ENCODE results near the gene RNF213.
"Not testable (repeated sequence)": the region's sequence is repeated elsewhere in the genome, so short reads cannot be mapped to it uniquely, and the experiment has no call there.

Gene RNF213

GRCh38 chr17:80296221-80296620, 35.6 kb downstream of the RNF213 start:
- DNase-seq: no peak

DNA sequence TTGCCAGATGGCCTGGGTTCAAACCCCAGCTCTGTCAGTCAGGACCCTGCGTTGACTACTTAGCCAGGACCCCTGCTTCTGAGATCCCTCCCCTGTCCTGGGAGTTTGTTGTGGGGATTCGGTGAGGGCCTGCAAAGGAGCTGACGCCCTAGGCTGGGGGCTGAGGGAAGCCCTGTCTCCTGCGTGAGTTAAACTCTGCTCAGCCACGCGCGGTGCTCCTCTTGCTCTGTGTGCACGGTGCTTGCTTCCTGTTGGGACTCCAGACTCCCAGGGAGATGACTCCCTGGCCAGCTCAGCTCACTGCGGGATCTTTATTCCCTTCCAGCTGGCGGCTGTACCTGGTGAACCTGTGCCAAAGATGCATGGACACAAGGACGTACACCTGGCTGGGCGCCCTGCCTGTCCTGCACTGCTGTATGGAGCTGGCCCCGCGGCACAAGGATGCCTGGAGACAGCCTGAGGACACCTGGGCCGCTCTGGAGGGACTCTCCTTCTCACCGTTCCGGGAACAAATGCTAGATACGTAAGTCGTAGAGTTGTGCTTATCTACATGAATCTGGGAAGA, 37.4 kb downstream of the RNF213 start:
- no peak for DNase-seq

DNA sequence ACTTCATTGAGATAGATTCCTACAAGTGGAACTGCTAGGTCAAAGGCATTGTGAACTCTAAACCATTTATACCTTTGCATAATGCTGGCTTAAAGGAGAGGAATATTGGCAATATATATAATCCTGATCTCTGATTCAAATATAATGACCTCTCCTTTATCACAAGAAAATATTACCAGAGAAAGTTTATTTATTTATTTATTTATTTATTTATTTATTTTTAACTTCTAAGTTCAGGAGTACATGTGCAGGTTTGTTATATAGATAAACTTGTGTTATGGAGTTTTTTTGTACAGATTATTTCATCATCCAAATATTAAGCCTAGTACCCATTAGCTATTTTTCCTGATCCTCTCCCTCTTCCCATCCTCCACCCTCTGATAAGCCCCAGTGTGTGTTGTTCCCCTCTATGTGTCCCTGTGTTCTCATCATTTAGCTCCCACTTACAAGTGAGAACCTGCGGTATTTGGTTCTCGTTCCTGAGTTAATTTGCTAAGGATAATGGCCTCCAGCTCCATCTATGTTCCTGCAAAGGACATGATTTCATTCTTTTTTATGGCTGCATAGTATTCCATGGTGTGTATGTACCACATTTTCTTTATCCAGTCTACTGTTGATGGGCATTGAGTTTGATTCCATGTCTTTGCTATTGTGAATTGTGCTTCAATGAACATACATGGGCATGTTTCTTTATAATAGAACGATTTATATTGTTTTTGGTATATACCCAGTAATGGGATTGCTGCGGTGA, 38.9 kb downstream of the RNF213 start:
- not testable (repeated sequence) for DNase-seq

DNA sequence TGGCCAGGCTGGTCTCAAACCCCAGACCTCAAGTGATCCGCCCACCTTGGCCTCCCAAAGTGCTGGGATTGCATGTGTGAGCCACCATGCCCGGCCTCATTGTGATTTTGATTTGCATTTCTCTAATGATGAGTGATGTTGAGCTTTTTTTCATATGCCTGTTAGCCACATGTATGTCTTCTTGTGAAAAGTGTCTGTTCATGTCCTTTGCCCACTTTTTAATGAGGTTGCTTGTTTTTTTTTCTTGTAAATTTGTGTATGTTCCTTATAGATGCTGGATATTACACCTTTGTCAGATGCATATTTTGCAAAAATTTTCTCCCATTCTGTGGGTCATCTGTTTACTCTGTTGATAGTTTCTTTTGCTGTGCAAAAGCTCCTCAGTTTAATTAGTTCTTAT, 40.1 kb downstream of the RNF213 start:
- not testable (repeated sequence) for DNase-seq

- no peak for DNase-seq
Measured at GRCh38 chr17:80303824-80304223, 43.2 kb downstream of the RNF213 start.

- no peak for DNase-seq
Measured at GRCh38 chr17:80307994-80308691, 47.5 kb downstream of the RNF213 start.

GRCh38 chr17:80308692-80309517, 48.3 kb downstream of the RNF213 start:
- no peak for DNase-seq

DNA sequence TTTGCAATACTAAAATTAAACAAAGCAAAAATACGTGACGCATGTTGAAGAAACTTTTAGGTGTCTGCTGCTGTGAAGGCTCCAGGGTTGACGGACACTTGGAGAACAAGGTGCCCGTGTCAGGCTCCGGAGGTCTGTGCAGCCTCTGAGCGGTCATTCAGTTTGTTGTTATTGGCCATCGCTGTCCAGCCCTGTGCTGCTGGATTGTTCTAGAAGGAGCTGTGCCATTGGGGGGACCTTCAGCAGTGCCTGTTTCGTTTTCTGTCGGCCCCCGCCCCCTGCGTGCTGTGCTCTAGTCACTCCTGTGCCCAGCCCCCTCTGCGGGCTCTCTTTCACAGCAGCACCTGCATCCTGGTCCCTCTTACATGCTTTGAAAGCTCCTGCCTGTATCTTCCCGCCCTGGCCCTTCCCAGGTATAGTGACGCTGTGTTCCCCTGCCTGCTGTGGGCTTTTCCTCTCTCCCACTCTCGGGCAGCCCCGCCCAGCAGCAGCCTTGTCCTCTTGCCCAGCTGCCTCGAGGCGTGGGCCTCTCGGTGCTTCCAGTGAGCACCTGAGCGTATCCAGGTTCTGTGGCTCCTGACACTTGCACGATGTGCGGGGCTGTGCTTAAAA, 50.7 kb downstream of the RNF213 start:
- no peak for DNase-seq

GRCh38 chr17:80312621-80313135, 52.0 kb downstream of the RNF213 start:
- DNase-seq: no peak

DNA sequence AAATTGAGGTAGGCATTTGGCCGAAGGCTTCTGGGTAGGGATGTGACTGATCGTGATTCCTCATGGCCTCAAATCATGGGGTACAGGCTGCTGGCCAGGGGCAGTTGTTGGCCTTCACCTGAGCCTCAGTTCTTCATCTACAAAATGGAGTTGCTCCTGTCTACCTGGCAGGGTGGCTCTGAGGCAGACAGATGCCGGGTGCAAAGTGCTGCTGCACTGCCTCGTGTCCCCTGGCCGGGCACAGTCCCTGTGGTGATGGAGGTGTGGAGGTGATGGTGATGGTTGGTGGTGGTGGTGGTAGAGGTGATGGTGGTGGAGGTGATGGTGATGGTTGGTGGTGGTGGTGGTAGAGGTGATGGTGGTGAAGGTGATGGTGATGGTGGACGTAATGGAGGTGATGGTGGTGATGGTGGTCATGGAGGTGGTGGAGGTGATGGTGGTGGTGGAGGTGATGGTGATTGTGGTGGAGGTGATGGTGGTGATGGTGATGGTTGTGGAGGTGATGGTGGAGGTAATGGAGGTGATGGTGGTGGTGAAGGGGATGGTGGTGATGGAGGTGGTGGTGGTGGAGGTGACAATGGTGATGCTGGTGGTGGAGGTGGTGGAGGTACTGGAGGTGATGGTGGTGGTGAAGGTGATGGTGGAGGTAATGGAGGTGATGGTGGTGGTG, 52.6 kb downstream of the RNF213 start:
- no peak for DNase-seq

DNA sequence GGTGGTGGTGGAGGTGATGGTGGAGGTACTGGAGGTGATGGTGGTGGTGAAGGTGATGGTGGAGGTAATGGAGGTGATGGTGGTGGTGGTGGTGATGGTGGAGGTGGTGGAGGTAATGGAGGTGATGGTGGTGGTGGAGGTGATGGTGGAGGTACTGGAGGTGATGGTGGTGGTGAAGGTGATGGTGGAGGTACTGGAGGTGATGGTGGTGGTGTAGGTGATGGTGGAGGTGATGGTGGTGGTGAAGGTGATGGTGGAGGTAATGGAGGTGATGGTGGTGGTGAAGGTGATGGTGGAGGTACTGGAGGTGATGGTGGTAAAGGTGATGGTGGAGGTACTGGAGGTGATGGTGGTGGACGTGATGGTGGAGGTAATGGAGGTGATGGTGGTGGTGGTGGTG, 53.3 kb downstream of the RNF213 start:
- DNase-seq: not testable (repeated sequence)

DNA sequence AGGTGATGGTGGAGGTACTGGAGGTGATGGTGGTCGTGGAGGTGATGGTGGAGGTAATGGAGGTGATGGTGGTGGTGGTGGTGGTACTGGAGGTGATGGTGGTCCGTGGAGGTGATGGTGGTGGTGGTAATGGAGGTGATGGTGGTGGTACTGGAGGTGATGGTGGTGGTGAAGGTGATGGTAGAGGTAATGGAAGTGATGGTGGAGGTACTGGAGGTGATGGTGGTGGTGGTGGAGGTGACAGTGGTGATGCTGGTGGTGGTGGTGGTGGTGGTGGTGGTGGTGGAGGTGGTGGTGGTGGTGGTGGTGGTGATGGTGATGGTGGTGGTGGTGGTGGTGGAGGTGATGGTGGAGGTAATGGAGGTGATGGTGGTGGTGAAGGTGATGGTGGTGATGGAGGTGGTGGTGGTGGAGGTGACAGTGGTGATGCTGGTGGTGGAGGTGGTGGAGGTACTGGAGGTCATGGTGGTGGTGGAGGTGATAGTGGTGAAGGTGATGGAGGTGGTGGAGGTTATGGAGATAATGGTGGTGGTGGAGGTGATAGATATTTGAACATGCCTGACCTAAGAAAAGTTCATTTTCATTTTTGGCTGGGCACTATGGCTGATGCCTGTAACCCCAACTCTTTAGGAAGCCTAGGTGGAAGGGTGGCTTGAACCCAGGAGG, 55.0 kb downstream of the RNF213 start:
- DNase-seq: no peak

GRCh38 chr17:80316431-80316830, 55.8 kb downstream of the RNF213 start:
- no peak for DNase-seq

DNA sequence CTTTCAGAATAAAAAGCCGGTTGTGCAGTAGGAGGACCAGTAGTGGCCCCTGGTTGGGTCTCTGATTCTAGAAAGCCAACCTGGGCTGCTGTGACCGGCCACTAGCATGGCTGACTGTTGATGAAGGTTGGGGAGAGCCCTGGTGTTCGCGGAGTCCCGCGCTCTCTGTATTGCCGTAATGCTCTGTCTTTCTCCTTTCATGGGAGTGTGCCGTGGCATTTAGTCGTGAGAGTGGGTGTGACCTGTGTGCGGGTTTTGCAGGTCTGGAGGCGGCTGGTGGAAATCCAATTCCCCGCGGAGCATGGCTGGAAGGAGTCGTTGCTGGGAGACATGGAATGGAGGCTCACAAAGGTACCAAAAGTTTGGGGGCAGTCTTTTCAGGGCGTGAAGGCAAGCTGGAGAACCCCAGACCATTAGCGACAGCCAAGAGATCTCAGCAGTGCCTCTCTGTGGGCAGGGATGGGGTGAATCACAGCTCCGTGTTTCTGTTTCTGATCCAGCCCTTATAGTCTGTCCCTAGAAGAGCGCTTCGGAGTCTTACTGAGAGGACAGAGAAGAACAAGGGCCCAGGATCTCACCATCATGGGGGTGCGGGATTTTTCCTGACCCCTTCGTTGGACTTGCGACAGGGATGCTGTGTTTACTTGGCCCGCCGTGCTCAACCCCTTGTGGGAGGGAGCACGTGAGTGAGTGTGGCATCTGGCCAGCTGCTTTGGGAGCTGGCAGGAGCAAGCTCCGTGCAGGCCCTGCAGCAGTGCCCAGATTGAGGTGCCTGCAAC, 56.5 kb downstream of the RNF213 start:
- no peak for DNase-seq

DNA sequence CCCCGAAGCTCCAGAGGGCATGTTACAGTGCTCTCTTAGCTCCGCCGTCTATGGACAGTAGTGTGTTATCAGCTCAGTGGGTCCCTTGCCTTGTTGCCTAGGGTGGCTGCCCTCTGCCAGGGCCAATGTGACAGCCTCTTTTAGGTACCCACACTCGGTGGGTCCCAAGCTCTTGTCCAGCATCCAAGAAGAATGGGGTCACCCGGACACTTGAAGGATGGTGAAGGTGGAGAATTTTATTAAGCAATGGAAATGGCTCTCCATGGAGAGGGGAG, 57.0 kb downstream of the RNF213 start:
- DNase-seq: no peak

GRCh38 chr17:80318166-80318565, 57.5 kb downstream of the RNF213 start:
- DNase-seq: no peak

- DNase-seq: no peak
Measured at GRCh38 chr17:80319262-80319998, 58.8 kb downstream of the RNF213 start.

GRCh38 chr17:80319999-80320344, 59.3 kb downstream of the RNF213 start:
- no peak for DNase-seq

- no peak for DNase-seq
Measured at GRCh38 chr17:80320496-80320895, 59.8 kb downstream of the RNF213 start.

- no peak for DNase-seq
Measured at GRCh38 chr17:80322864-80323263, 62.2 kb downstream of the RNF213 start.
